T47D (cell line): Measurements from ENCODE around the gene FMN2.
"Not testable (repeated sequence)": the region's sequence is repeated elsewhere in the genome, so short reads cannot be mapped to it uniquely, and the experiment has no call there.

Experiments used
- DNase-seq, 2 experiments: peaks; one replicate each; pipeline versions ENCODE4 v3.0.0 to v3.0.0-alpha.2; 2011 to 2012; ENCODE audit warnings: low read depth in 1 of 2, low spot score in 1 of 2
- JUND ChIP-seq: IDR thresholded peaks from 2 replicates; pipeline ENCODE4 v1.6.1; 2012; ENCODE audit warnings: low read depth
- in situ Hi-C: cut with HindIII; loops from 2 replicates; pipeline ENCODE4 v1.10.0; 2016; ENCODE audit warnings: low sequenced_read_pairs, low pct_unique_long_range_greater_than_20kb

FMN2 gene

GRCh38 chr1:240235521-240236288, 144.0 kb downstream of the FMN2 start:
- in situ Hi-C loops = no loop called here
- no peak for DNase-seq
- TF ChIP-seq JUND = no peak

- TF ChIP-seq JUND = no peak
- no peak for DNase-seq
- in situ Hi-C loops = no loop called here
Measured at GRCh38 chr1:240237305-240237721, 145.6 kb downstream of the FMN2 start.

DNA sequence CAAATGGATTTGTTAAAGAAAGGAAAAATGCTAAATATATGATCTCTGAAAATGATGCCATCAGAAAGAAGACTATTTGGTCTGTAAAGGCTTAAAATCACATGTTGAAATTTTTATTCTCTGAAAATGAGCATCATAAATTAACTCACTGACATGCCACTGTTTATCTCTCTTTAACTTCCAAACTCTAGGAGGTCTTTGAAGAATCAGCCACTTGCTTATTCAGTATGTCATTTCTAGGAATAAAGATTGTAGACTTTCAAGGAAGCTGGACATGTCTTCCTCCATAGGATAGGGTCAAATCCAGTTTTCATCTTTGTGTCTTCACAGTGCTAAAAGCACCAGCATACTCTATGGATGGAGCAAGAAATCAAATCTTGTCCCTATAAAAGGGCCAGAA, 147.6 kb downstream of the FMN2 start:
- no peak for DNase-seq
- in situ Hi-C loops = no loop called here
- no peak for TF ChIP-seq JUND

GRCh38 chr1:240241278-240241677, 149.6 kb downstream of the FMN2 start:
- no peak for DNase-seq
- no peak for TF ChIP-seq JUND
- in situ Hi-C loops = no loop called here

DNA sequence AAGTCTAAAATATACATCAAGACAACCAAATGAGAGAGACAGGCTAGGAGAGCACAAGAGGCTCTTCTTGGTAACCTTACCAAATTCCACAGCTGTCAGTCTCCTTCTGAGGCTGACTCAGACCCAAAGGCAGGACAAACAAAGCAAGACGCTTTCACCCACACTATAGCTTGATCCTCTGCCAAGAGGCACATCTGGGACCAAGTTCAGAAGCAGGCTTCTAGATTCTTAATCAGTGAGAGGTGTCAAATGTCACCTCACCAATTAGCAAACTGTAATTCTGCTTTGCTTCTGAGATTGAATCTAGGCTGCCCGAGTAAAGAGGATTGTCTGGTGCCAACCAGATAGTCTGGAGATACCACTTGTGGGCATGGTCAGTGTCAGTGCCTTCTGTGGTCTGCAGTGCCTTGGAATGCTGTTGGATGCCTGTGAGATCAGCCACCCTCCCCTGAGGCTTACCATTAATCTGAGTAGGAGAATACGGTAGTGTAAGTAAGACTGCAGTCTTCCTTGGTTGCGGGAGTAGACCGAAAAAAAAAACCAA, 151.0 kb downstream of the FMN2 start:
- in situ Hi-C loops = no loop called here
- peak in 1 of 2 experiments; percentile 29 for DNase-seq
- TF ChIP-seq JUND = no peak

- in situ Hi-C loops = no loop called here
- TF ChIP-seq JUND = no peak
- DNase-seq = no peak
Measured at GRCh38 chr1:240244968-240245628, 153.4 kb downstream of the FMN2 start.

GRCh38 chr1:240245629-240246020, 153.9 kb downstream of the FMN2 start:
- in situ Hi-C loops = no loop called here
- no peak for DNase-seq
- no peak for TF ChIP-seq JUND

DNA sequence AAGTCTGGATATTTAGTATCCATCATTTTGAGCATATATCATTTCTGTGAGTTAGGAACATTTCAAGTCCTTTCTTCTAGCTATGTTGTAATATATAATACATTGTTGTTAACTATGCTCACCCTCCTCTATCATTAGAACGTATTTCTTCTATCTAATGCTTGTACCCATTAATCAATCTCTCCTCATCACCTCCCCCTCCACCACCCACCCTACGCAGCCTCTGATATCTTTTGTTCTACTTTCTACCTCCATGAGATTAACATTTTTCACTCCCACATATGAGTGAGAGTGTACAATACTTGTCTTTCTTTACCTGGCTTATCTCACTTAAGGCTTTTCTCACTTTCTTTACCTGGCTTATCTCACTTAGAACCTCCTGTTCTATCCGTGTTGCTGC, 156.2 kb downstream of the FMN2 start:
- TF ChIP-seq JUND = no peak
- no peak for DNase-seq
- in situ Hi-C loops = no loop called here

- no peak for TF ChIP-seq JUND
- no peak for DNase-seq
- in situ Hi-C loops = no loop called here
Measured at GRCh38 chr1:240254006-240254405, 162.3 kb downstream of the FMN2 start.

GRCh38 chr1:240254778-240255291, 163.2 kb downstream of the FMN2 start:
- in situ Hi-C loops = no loop called here
- peak in 1 of 2 experiments; percentile 22 for DNase-seq

DNA sequence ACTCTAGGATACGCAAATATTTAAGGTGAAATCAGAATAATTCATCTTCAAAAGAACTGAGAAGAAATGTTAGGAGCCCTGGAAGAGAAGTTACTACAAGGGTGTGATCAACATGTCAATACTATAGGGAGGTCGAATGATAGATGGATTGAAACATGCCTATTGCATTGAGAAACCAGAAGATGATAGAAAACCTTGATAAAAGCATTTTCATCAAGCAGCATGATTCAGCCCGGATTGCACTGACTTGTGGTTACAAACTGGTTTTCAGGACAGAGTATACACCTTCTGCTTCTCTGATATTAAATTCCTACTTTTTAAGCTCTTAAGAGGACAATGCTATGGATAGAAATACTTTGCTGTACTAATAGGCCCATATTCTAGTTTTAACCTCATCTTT, 164.2 kb downstream of the FMN2 start:
- DNase-seq = no peak
- no peak for TF ChIP-seq JUND
- in situ Hi-C loops = no loop called here

More at GRCh38 chr1:240254778-240255291, 163.2 kb downstream of the FMN2 start:
- TF ChIP-seq JUND = no peak

DNA sequence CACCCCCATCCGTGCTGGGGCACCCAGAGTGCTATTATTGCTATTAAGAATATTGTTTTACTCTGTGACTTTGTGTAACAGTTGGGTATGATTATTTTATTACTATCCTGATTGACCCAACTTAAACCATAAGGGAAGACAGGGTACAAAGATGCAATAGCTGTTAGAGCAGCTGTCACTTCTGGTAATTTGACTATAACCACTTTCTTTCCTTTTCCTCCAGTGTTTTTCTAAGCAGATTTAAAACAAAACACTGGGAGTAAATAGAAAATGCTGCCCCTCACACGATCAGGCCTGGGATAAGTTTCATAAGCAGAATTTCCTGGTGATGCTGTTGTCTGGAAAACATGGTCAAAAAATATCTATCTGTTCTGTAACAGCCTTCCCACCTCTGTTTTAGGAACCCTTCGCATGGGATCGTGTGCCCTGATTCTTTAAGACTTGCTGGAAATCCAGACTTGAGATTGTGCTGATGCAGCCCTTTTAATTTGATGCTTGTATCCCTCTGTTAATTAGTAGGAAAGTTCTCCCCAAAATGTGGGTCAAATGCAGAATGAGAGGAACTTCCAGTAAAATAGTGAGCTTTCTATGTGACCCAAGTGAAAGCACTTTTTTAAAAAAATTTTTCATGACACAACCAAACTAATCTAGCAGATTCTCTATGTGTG, 165.3 kb downstream of the FMN2 start:
- no peak for TF ChIP-seq JUND

DNA sequence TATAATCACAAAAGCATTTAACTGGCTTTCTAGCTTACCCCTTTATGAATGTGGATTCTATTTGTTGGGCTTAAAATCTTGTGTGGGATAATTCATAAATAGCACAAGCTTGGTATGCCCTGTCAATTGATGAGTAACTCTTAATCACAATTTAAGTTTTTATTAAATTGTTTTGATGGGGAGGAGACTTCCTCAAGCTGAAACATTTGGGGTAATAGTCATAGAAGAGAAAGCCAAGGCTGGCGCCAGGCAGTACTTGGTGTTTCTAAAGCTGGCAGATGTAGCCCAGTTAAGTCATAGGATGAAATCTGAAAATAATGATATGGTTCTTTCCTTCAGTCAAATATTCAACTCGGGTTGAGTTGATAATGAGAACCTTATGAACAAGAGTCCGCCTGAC, 167.2 kb downstream of the FMN2 start:
- in situ Hi-C loops = no loop called here

More for the DNA sequence above, 165.3 kb downstream of the FMN2 start:
- no peak for DNase-seq
- in situ Hi-C loops = no loop called here

GRCh38 chr1:240264494-240264893, 172.8 kb downstream of the FMN2 start:
- in situ Hi-C loops, DNase-seq: not testable (repeated sequence)

More for the DNA sequence above, 167.2 kb downstream of the FMN2 start:
- DNase-seq = no peak
- TF ChIP-seq JUND = no peak
